Measurements from ENCODE around the gene IL22RA1.

Gene IL22RA1

GRCh38 chr1:24142546-24143534 is at the start of gene IL22RA1:
IL22RA1 (minus strand) TSS chr1:24143140; CDS start chr1:24143082, 58 bp downstream.
- Histone ChIP-seq H3K27ac (ENCODE audit: low read depth, low read length) (no peak within 1 kb of the TSS), H3K9me3 (ENCODE audit: low read length) (no peaks in the 10 kb centered on the region), H3K27me3 (ENCODE audit: control insufficient read depth in 1 of 2, insufficient read depth in 2 of 2, low read length in 2 of 2) (no peaks in the 10 kb centered on the region), H3K4me1 (ENCODE audit: insufficient read depth, low read length) (peaks cover 9% of the 10 kb centered on the region), H3K4me3 (ENCODE audit: low read depth in 1 of 2, low read length in 2 of 2) (peak within 1 kb of the TSS; percentile 34 to 35), H3K9ac (ENCODE audit: low read length) (no peak within 1 kb of the TSS), H3K36me3 (ENCODE audit: insufficient read depth, low read length) (no peaks in the 10 kb centered on the region)

- H3K27ac ChIP-seq (ENCODE audit: low read depth, low read length): no peak overlapping the region
- H3K4me3 ChIP-seq (ENCODE audit: low read depth in 1 of 2, low read length in 2 of 2): no peak overlapping the region
- H3K4me1 ChIP-seq (ENCODE audit: insufficient read depth, low read length): peaks cover under 1% of the 10 kb centered on the region
- no peaks in the 10 kb centered on the region for H3K9me3 ChIP-seq (ENCODE audit: low read length)
- H3K9ac ChIP-seq (ENCODE audit: low read length): no peak overlapping the region
- no peaks in the 10 kb centered on the region for H3K36me3 ChIP-seq (ENCODE audit: insufficient read depth, low read length)
- peaks cover 0 to 13% of the 10 kb centered on the region in 2 donors for H3K27me3 ChIP-seq (ENCODE audit: control insufficient read depth in 1 of 2, insufficient read depth in 2 of 2, low read length in 2 of 2)
These were observed 48.9 kb upstream of the IL22RA1 start for GRCh38 chr1:24191860-24192259.

GRCh38 chr1:24190983-24191461 is 48.1 kb upstream of the IL22RA1 start:
- Histone ChIP-seq H3K9me3 (ENCODE audit: low read length) (no peaks in the 10 kb centered on the region), H3K4me3 (ENCODE audit: low read depth in 1 of 2, low read length in 2 of 2) (no peak overlapping the region), H3K9ac (ENCODE audit: low read length) (no peak overlapping the region), H3K36me3 (ENCODE audit: insufficient read depth, low read length) (no peaks in the 10 kb centered on the region), H3K27ac (ENCODE audit: low read depth, low read length) (no peak overlapping the region), H3K27me3 (ENCODE audit: control insufficient read depth in 1 of 2, insufficient read depth in 2 of 2, low read length in 2 of 2) (peaks cover 0 to 14% of the 10 kb centered on the region in 2 donors), H3K4me1 (ENCODE audit: insufficient read depth, low read length) (peaks cover 9% of the 10 kb centered on the region)

- H3K4me3 ChIP-seq (ENCODE audit: low read depth in 1 of 2, low read length in 2 of 2): no peak overlapping the region
- H3K27ac ChIP-seq (ENCODE audit: low read depth, low read length): no peak overlapping the region
- H3K27me3 ChIP-seq (ENCODE audit: control insufficient read depth in 1 of 2, insufficient read depth in 2 of 2, low read length in 2 of 2): peaks cover 0 to 14% of the 10 kb centered on the region in 2 donors
These were observed 46.6 kb upstream of the IL22RA1 start for GRCh38 chr1:24189528-24189927.

GRCh38 chr1:24186993-24187790 is 44.3 kb upstream of the IL22RA1 start, which contains the start of gene IFNLR1:
IFNLR1 (minus strand) TSS chr1:24187289; CDS start chr1:24187248, 41 bp downstream.
- peak within 1 kb of the TSS; percentile 63 to 71 for H3K4me3 ChIP-seq (ENCODE audit: low read depth in 1 of 2, low read length in 2 of 2)
- no peaks in the 10 kb centered on the region for H3K36me3 ChIP-seq (ENCODE audit: insufficient read depth, low read length)
- H3K4me1 ChIP-seq (ENCODE audit: insufficient read depth, low read length): peaks cover 9% of the 10 kb centered on the region
- H3K9ac ChIP-seq (ENCODE audit: low read length): peak within 1 kb of the TSS; percentile 15
- H3K27me3 ChIP-seq (ENCODE audit: control insufficient read depth in 1 of 2, insufficient read depth in 2 of 2, low read length in 2 of 2): peaks cover 0 to 14% of the 10 kb centered on the region in 2 donors
- H3K9me3 ChIP-seq (ENCODE audit: low read length): no peaks in the 10 kb centered on the region
- no peak within 1 kb of the TSS for H3K27ac ChIP-seq (ENCODE audit: low read depth, low read length)

More at GRCh38 chr1:24189528-24189927, 46.6 kb upstream of the IL22RA1 start:
- H3K9ac ChIP-seq (ENCODE audit: low read length): no peak overlapping the region
- H3K4me1 ChIP-seq (ENCODE audit: insufficient read depth, low read length): peaks cover 9% of the 10 kb centered on the region
- H3K9me3 ChIP-seq (ENCODE audit: low read length): no peaks in the 10 kb centered on the region
- no peaks in the 10 kb centered on the region for H3K36me3 ChIP-seq (ENCODE audit: insufficient read depth, low read length)

- peaks cover 9% of the 10 kb centered on the region for H3K4me1 ChIP-seq (ENCODE audit: insufficient read depth, low read length)
- H3K27me3 ChIP-seq (ENCODE audit: control insufficient read depth in 1 of 2, insufficient read depth in 2 of 2, low read length in 2 of 2): peaks cover 0 to 14% of the 10 kb centered on the region in 2 donors
These were observed 43.7 kb upstream of the IL22RA1 start for GRCh38 chr1:24186711-24186992.

GRCh38 chr1:24186031-24186710 is 43.2 kb upstream of the IL22RA1 start:
- peaks cover 9% of the 10 kb centered on the region for H3K4me1 ChIP-seq (ENCODE audit: insufficient read depth, low read length)
- H3K36me3 ChIP-seq (ENCODE audit: insufficient read depth, low read length): no peaks in the 10 kb centered on the region
- H3K27ac ChIP-seq (ENCODE audit: low read depth, low read length): no peak overlapping the region

More at GRCh38 chr1:24186711-24186992, 43.7 kb upstream of the IL22RA1 start:
- Histone ChIP-seq H3K9me3 (ENCODE audit: low read length) (no peaks in the 10 kb centered on the region), H3K36me3 (ENCODE audit: insufficient read depth, low read length) (no peaks in the 10 kb centered on the region), H3K9ac (ENCODE audit: low read length) (peak overlapping the region; percentile 15), H3K27ac (ENCODE audit: low read depth, low read length) (no peak overlapping the region), H3K4me3 (ENCODE audit: low read depth in 1 of 2, low read length in 2 of 2) (peak overlapping the region; percentile 29 to 71)

GRCh38 chr1:24185076-24185475 is 42.1 kb upstream of the IL22RA1 start:
- Histone ChIP-seq H3K27me3 (ENCODE audit: control insufficient read depth in 1 of 2, insufficient read depth in 2 of 2, low read length in 2 of 2) (peaks cover 0 to 14% of the 10 kb centered on the region in 2 donors), H3K27ac (ENCODE audit: low read depth, low read length) (no peak overlapping the region), H3K4me1 (ENCODE audit: insufficient read depth, low read length) (peaks cover 9% of the 10 kb centered on the region), H3K4me3 (ENCODE audit: low read depth in 1 of 2, low read length in 2 of 2) (no peak overlapping the region), H3K9me3 (ENCODE audit: low read length) (no peaks in the 10 kb centered on the region), H3K36me3 (ENCODE audit: insufficient read depth, low read length) (no peaks in the 10 kb centered on the region), H3K9ac (ENCODE audit: low read length) (no peak overlapping the region)

More at GRCh38 chr1:24186031-24186710, 43.2 kb upstream of the IL22RA1 start:
- H3K9ac ChIP-seq (ENCODE audit: low read length): no peak overlapping the region
- no peaks in the 10 kb centered on the region for H3K9me3 ChIP-seq (ENCODE audit: low read length)
- H3K27me3 ChIP-seq (ENCODE audit: control insufficient read depth in 1 of 2, insufficient read depth in 2 of 2, low read length in 2 of 2): peaks cover 0 to 14% of the 10 kb centered on the region in 2 donors
- H3K4me3 ChIP-seq (ENCODE audit: low read depth in 1 of 2, low read length in 2 of 2): no peak overlapping the region

- no peaks in the 10 kb centered on the region for H3K36me3 ChIP-seq (ENCODE audit: insufficient read depth, low read length)
- H3K9me3 ChIP-seq (ENCODE audit: low read length): no peaks in the 10 kb centered on the region
- peaks cover 0 to 3% of the 10 kb centered on the region in 2 donors for H3K27me3 ChIP-seq (ENCODE audit: control insufficient read depth in 1 of 2, insufficient read depth in 2 of 2, low read length in 2 of 2)
- H3K4me1 ChIP-seq (ENCODE audit: insufficient read depth, low read length): peaks cover 9% of the 10 kb centered on the region
- no peak overlapping the region for H3K9ac ChIP-seq (ENCODE audit: low read length)
- H3K4me3 ChIP-seq (ENCODE audit: low read depth in 1 of 2, low read length in 2 of 2): no peak overlapping the region
- no peak overlapping the region for H3K27ac ChIP-seq (ENCODE audit: low read depth, low read length)
These were observed 39.1 kb upstream of the IL22RA1 start for GRCh38 chr1:24182061-24182460.

GRCh38 chr1:24181619-24182018 is 38.7 kb upstream of the IL22RA1 start:
- H3K9ac ChIP-seq (ENCODE audit: low read length): no peak overlapping the region
- no peaks in the 10 kb centered on the region for H3K9me3 ChIP-seq (ENCODE audit: low read length)

More at GRCh38 chr1:24181619-24182018, 38.7 kb upstream of the IL22RA1 start:
- H3K4me1 ChIP-seq (ENCODE audit: insufficient read depth, low read length): peaks cover 6% of the 10 kb centered on the region
- H3K4me3 ChIP-seq (ENCODE audit: low read depth in 1 of 2, low read length in 2 of 2): no peak overlapping the region
- no peaks in the 10 kb centered on the region for H3K36me3 ChIP-seq (ENCODE audit: insufficient read depth, low read length)
- no peaks in the 10 kb centered on the region for H3K27me3 ChIP-seq (ENCODE audit: control insufficient read depth in 1 of 2, insufficient read depth in 2 of 2, low read length in 2 of 2)
- H3K27ac ChIP-seq (ENCODE audit: low read depth, low read length): no peak overlapping the region

Data from muscle layer of colon (tissue), 2 donors.